Spinal cord (tissue), 10 donors: ENCODE data around the gene KCTD15. TPM values are rescaled to one million over a fixed set of nuclear protein-coding genes. Genes with fewer than 3 reads are reported as not detected.

Experiments used
- DNase-seq, 6 donors: peaks; one replicate each; pipeline versions ENCODE4 v3.0.0 to v3.0.0-alpha.2; 2013 to 2015; ENCODE audit warnings: low spot score in 6 of 6, low read depth in 4 of 6
- H3K27ac ChIP-seq: one replicate; pipeline ENCODE4 v1.5.1; 2013; ENCODE audit warnings: low read depth, low read length, control low read depth
- H3K27me3 ChIP-seq: one replicate; pipeline ENCODE4 v1.6.1; 2013; ENCODE audit warnings: low read length; ENCODE audit not compliant: control insufficient read depth, insufficient read depth
- H3K36me3 ChIP-seq: one replicate; pipeline ENCODE4 v1.6.1; 2013; ENCODE audit warnings: low read length; ENCODE audit not compliant: control insufficient read depth, insufficient read depth
- H3K4me1 ChIP-seq: one replicate; pipeline ENCODE4 v1.6.1; 2013; ENCODE audit warnings: low read length; ENCODE audit not compliant: control insufficient read depth, insufficient read depth
- H3K4me3 ChIP-seq: one replicate; pipeline ENCODE4 v1.5.1; 2013; ENCODE audit warnings: low read depth, low read length, control low read depth
- H3K9me3 ChIP-seq: one replicate; pipeline ENCODE4 v1.6.1; 2013; ENCODE audit warnings: low read length; ENCODE audit not compliant: control insufficient read depth, insufficient read depth
- WGBS: methylation state at CpG from one replicate; pipeline ENCODE4 v1.1.5; 2013; ENCODE audit warnings: missing lambda C conversion rate; ENCODE audit not compliant: insufficient coverage; 5-methylcytosine and 5-hydroxymethylcytosine counted together
- polyA plus RNA-seq, 2 donors: library from polyadenylated mRNA; unstranded; fragments of 120-200 nt; gene quantifications; one replicate each; pipeline ENCODE4 v1.2.1, GENCODE V29; 2013; ENCODE audit not compliant: insufficient read length in 2 of 2
- total RNA-seq, 2 donors: library from RNA; depleted of rRNA in 1 of 2; stranded (reverse); fragments of 120-200 nt in 1 of 2; fragments of >200 nt in 1 of 2; gene quantifications; one replicate each; pipeline versions ENCODE4 v1.2.3 to v1.2.4, GENCODE V29; 2013 to 2014
- donor health status: healthy.

The KCTD15 gene
- total and polyA plus RNA-seq, 4 donors = 45.9 to 95.1 (median 61.7) TPM

DNA sequence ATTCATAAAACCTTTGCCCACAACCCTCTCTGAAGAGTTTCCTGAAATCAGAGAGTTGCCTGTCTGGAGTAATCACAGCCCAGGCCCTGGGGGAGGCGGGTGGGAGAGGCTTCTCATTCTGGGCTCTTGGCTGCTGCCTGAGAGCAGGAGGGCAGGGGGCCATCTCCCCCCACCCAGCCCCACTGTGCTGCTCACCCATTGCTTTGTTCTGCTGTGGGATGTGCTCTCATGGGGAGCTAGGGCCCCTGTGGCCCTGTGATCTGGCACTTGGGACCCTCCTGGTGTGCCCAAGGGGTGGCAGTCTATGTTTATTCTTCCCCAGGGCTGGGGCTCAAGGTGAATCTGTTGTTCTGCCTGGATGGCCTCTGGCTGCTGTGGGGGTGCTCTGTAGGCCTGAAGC, 6.1 kb downstream of the KCTD15 start:
- no peak for DNase-seq
- peaks cover 28% of the 10 kb centered on the region for H3K4me1 ChIP-seq
- no peak overlapping the region for H3K27ac ChIP-seq
- no peak overlapping the region for H3K4me3 ChIP-seq
- no peaks in the 10 kb centered on the region for H3K27me3 ChIP-seq
- peaks cover 82% of the 10 kb centered on the region for H3K36me3 ChIP-seq
- 80% methylated on average over 1 of the region's 1 CpG for WGBS
- H3K9me3 ChIP-seq = no peaks in the 10 kb centered on the region

DNA sequence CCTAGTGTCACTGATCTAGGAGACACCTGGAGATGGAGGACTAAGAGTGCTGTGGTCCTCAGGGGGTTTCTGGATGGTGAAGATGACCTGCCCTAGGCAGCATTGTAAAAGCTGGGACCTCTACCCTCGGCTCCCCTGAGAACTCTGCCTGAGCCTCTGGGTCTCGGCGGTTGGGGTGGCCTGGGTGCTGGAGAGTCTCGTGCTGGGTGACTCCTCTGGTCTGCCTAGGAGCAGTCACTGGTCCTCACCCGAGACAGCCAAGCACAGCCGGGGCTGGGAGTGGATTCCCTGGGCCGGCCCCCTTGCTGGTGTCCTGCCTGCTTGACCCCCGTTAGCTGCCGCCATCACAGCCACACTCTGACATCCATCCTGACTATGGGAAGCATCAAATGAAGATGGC, 6.7 kb downstream of the KCTD15 start:
- no peak overlapping the region for H3K27ac ChIP-seq
- no peaks in the 10 kb centered on the region for H3K9me3 ChIP-seq
- no peaks in the 10 kb centered on the region for H3K27me3 ChIP-seq
- H3K4me3 ChIP-seq = no peak overlapping the region
- peaks cover 24% of the 10 kb centered on the region for H3K4me1 ChIP-seq
- DNase-seq = no peak
- H3K36me3 ChIP-seq = peaks cover 88% of the 10 kb centered on the region
- WGBS = 91% methylated on average over 9 of the region's 9 CpGs

DNA sequence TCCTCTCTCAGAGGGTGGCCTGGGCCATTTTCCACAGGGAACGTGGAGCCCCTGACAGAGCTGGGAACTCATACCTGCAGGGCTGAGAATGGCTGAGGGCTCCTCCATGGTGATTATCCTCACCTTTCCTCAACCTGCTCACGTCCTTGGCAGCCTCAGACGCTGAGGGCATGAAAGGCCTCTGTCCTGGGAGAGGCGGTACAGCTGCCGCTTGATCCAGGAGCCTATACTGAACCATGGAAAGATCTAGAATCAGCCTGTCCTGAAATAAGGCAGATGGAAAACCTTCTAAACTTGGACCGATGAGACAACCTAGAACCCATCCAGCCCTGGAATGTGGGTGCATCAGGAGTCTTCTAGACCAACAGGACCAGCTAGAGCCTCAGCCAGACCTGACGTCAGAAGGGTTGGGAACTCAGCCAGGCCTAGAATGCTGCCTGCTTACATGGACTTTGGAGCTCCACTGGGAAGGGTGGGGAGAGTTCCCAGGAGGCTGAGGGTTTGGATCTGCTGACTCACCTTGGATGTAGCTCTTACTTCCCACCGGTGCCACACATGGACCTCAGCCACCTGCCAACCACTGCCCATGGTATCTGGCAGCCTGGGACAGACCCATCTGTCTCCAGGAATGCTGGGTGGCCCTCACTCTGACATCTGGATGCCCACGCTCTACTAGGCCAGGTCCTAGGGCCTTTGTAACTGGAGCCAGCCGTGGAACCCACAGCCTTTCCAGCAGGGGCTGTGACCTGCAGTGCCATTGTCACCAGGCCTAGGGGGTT, 7.5 kb downstream of the KCTD15 start:
- no peaks in the 10 kb centered on the region for H3K27me3 ChIP-seq
- H3K4me3 ChIP-seq = no peak overlapping the region
- H3K9me3 ChIP-seq = no peaks in the 10 kb centered on the region
- 88% methylated on average over 9 of the region's 10 CpGs for WGBS
- H3K36me3 ChIP-seq = peaks cover 93% of the 10 kb centered on the region
- DNase-seq = peak in 1 of 6 donors; percentile 57
- peaks cover 20% of the 10 kb centered on the region for H3K4me1 ChIP-seq
- H3K27ac ChIP-seq = no peak overlapping the region

DNA sequence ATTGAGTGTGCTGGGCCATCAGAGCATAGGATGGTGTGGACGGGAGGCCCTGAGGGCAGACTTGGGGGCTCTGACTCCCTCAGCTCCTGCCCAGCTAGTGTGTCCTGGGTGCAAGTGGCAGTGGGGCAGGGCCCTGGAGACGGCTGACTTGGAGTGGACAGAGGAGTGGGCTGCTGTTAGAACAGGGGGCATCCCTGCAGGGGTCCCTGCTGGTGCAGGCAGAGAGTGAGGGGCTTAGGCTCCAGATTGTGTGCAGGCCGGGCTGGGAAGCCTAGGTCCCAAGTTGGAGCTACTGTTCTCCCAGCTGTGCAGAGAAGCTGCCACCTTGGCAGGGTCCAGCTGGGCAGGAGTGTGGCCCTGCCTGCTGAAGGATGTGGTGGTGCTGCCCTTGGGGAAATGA, 8.6 kb downstream of the KCTD15 start:
- no peaks in the 10 kb centered on the region for H3K27me3 ChIP-seq
- H3K4me3 ChIP-seq = no peak overlapping the region
- no peaks in the 10 kb centered on the region for H3K9me3 ChIP-seq
- no peak overlapping the region for H3K27ac ChIP-seq
- peaks cover 14% of the 10 kb centered on the region for H3K4me1 ChIP-seq
- H3K36me3 ChIP-seq = peaks cover 94% of the 10 kb centered on the region
- 95% methylated on average over 3 of the region's 3 CpGs for WGBS
- DNase-seq = no peak

DNA sequence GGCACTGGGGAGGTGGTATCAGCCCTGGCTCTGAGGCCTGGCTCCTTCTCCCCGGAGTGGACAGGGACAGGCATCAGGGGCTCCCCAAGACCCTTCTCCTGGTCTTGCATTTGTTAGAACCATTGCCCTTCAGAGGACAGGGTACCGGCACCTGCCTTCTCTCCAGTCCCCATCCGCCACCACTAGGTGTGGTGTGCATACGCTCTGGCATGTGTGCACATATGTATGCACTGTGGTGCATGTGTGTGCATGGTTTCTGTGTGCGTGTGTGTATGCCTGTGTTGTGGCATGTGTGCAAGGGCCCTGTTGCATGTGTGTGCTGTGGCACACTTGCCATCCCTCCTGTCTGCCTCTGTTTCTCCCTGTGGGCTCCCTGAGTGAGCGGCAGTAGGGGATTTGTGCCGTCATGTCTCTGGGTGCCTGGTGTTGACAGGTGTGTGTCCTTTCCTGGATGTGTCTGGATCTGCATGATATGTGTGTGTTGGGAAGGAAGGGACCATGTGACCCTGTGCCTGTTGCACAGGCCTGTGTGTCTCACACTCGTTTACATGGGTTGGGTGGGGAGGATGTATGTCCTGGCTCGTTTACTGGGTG, 9.3 kb downstream of the KCTD15 start:
- Histone ChIP-seq H3K9me3 (no peaks in the 10 kb centered on the region), H3K27me3 (no peaks in the 10 kb centered on the region), H3K4me1 (peaks cover 14% of the 10 kb centered on the region), H3K36me3 (peaks cover 97% of the 10 kb centered on the region), H3K4me3 (no peak overlapping the region), H3K27ac (no peak overlapping the region)
- 94% methylated on average over 9 of the region's 9 CpGs for whole genome bisulfite sequencing
- DNase-seq = no peak

DNA sequence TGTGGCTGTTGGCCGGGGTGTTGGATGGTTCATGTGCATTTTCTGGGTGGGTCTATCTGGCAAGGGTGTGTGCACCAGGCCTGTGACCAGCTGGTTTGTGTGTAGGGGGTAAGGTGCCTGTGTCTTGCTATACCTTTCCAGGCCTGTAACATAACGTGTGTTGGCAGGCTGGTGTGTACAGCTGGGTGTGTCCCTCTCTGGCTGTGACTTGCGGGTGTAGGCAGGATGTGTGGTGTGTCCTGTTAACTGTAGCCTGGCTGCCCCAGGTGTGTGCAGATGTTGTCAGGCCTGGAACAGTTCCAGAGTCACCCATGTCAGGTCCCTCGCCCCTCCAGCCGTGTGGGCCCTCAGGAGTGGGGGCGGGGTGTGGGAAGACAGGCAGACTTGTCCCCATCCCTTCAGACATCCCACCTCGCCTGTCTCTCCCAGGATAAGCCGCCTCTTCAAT, 9.8 kb downstream of the KCTD15 start:
- Histone ChIP-seq H3K36me3 (peaks cover 97% of the 10 kb centered on the region), H3K27ac (no peak overlapping the region), H3K4me1 (peaks cover 14% of the 10 kb centered on the region), H3K27me3 (no peaks in the 10 kb centered on the region), H3K4me3 (no peak overlapping the region), H3K9me3 (no peaks in the 10 kb centered on the region)
- 95% methylated on average over 6 of the region's 8 CpGs for WGBS
- no peak for DNase-seq

DNA sequence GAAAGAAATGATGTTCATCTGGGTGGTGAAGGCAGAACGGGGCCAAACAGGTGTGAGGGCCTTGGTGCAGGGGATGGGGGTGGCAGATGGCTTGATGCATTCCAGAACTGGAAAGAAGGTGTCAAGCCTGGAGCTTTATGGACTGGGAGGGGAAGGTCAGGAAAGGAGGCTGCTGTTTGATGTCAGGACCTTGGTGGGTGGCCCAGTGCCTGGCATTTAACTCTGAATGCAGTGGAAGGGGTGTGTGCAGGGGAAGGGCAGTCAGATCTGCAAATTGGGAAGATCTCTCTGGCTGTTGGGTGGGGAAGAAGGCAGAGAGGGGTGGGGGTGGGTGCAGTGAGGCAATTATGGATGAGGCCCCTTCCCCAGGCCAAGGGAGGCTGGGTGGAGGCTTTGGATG, 11.7 kb downstream of the KCTD15 start:
- 82% methylated on average over 1 of the region's 1 CpG for WGBS
- no peak overlapping the region for H3K27ac ChIP-seq
- H3K4me3 ChIP-seq = no peak overlapping the region
- peaks cover 11% of the 10 kb centered on the region for H3K4me1 ChIP-seq
- no peaks in the 10 kb centered on the region for H3K9me3 ChIP-seq
- DNase-seq = no peak
- no peaks in the 10 kb centered on the region for H3K27me3 ChIP-seq
- H3K36me3 ChIP-seq = peaks cover 97% of the 10 kb centered on the region

DNA sequence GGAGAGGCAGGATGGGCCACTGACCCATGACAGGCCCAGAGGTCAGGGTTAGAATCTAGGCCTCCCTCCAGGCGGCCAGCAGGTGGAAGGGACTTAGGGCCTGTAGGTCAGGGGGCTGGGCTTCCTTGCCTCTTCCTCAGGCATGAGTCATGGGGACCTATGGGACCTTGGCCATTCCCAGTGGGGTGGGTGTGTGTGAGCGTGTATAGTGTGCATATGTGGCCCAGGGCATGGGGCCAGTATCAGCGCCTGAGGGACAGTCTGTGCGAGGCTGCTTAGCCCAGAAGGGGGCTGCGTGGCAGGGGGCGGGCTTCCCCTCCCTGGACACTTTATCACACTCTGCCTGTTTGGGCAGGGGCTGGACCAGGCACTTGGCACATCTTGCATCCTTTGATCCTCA, 13.3 kb downstream of the KCTD15 start:
- Histone ChIP-seq H3K4me3 (no peak overlapping the region), H3K4me1 (peaks cover 20% of the 10 kb centered on the region), H3K27ac (no peak overlapping the region), H3K36me3 (peaks cover 89% of the 10 kb centered on the region), H3K27me3 (no peaks in the 10 kb centered on the region), H3K9me3 (no peaks in the 10 kb centered on the region)
- no peak for DNase-seq
- WGBS = 97% methylated on average over 5 of the region's 6 CpGs

DNA sequence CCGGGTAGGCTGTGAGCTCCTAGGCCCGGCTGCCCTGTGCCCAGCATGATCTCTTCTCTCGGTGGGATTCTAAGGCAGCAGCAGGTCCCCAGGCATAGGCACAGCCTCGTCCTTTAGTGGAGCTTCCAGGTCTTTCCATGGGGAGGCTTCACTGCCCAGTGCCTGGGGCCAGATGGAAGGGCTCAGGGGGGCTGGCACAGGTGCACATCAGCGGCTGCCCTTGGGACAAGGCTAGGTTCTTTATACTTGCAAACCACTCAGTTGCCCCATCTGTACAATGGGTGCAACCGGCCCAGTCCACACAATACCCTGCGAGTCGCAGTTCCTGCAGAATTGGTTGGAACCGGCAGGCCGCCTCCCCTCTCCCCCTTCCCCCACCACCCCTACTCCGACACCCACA, 14.2 kb downstream of the KCTD15 start:
- Histone ChIP-seq H3K4me1 (peaks cover 24% of the 10 kb centered on the region), H3K27ac (no peak overlapping the region), H3K9me3 (no peaks in the 10 kb centered on the region), H3K4me3 (no peak overlapping the region), H3K36me3 (peaks cover 81% of the 10 kb centered on the region), H3K27me3 (no peaks in the 10 kb centered on the region)
- DNase-seq = no peak
- WGBS = 88% methylated on average over 8 of the region's 11 CpGs

DNA sequence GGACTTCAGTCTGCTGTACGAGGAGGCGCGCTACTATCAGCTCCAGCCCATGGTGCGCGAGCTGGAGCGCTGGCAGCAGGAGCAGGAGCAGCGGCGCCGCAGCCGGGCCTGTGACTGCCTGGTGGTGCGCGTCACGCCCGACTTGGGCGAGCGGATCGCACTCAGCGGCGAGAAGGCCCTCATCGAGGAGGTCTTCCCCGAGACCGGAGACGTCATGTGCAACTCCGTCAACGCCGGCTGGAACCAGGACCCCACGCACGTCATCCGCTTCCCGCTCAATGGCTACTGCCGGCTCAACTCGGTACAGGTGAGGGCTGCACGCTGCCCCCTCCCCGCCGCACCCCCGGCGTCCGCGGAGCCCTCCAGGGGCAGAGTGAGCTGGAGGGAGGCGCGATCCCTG, 14.6 kb downstream of the KCTD15 start:
- Histone ChIP-seq H3K27ac (no peak overlapping the region), H3K36me3 (peaks cover 77% of the 10 kb centered on the region), H3K4me3 (no peak overlapping the region), H3K9me3 (no peaks in the 10 kb centered on the region), H3K27me3 (no peaks in the 10 kb centered on the region), H3K4me1 (peaks cover 24% of the 10 kb centered on the region)
- WGBS = 94% methylated on average over 40 of the region's 41 CpGs
- DNase-seq = no peak
